Effector memory CD8-positive, alpha-beta T cell (primary cell): Measurements from ENCODE around the gene SLAMF9.

Experiments used
- ATAC-seq: fragments of 150-1000 bp; cut with Tn5 transposase; replicated peaks from 2 replicates; pipeline ENCODE4 v1.10.0; 2021; ENCODE audit warnings: mild to moderate bottlenecking, moderate library complexity
- DNase-seq, 3 experiments: peaks; one replicate each; pipeline ENCODE4 v3.0.0; 2021
- H3K27ac Mint-ChIP-seq, 2 donors: one replicate each; pipeline ENCODE4 v1.8.0; 2022; ENCODE audit warnings: mild to moderate bottlenecking in 2 of 2, mixed read lengths in 2 of 2, moderate library complexity in 2 of 2
- H3K27me3 Mint-ChIP-seq, 2 donors: one replicate each; pipeline ENCODE4 v1.8.0; 2022; ENCODE audit warnings: mixed read lengths in 2 of 2
- H3K36me3 Mint-ChIP-seq: one replicate; pipeline ENCODE4 v1.8.0; 2022; ENCODE audit warnings: mild to moderate bottlenecking, moderate library complexity, mixed read lengths; ENCODE audit not compliant: insufficient read depth
- H3K4me1 Mint-ChIP-seq, 2 donors: one replicate each; pipeline ENCODE4 v1.8.0; 2022; ENCODE audit warnings: low read depth in 2 of 2, mixed read lengths in 2 of 2
- H3K4me3 Mint-ChIP-seq, 2 donors: one replicate each; pipeline ENCODE4 v1.8.0; 2022; ENCODE audit warnings: mild to moderate bottlenecking in 2 of 2, mixed read lengths in 2 of 2, moderate library complexity in 2 of 2
- H3K9me3 Mint-ChIP-seq, 2 donors: one replicate each; pipeline ENCODE4 v1.8.0; 2022; ENCODE audit warnings: mixed read lengths in 2 of 2

Gene SLAMF9

DNA sequence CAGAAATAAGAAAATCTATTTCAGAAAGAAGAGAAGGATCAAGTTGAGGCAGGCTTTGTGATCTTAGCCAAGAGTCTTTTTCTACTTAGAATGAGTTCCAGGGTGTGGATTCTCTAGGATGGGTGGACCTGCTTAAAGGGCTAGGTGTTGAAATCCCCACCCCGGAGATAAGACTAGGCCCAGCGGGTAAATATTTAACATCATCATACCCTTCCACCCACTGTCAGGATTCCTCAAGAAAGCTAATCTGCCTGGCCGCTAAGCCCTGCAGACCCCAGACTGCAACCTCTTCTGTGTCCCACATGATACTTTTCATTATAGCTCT lies 14.4 kb downstream of the SLAMF9 start:
- H3K36me3 Mint-ChIP-seq = peaks cover 3% of the 10 kb centered on the region

GRCh38 chr1:159938905-159939677 lies 14.9 kb downstream of the SLAMF9 start:
- H3K4me1 Mint-ChIP-seq = peaks cover 0 to 6% of the 10 kb centered on the region in 2 donors
- no peak overlapping the region for H3K4me3 Mint-ChIP-seq
- peaks cover 3% of the 10 kb centered on the region for H3K36me3 Mint-ChIP-seq
- ATAC-seq (no peak), DNase-seq (no peak)
- H3K9me3 Mint-ChIP-seq = no peaks in the 10 kb centered on the region
- no peak overlapping the region for H3K27ac Mint-ChIP-seq
- H3K27me3 Mint-ChIP-seq = peaks cover 14 to 52% of the 10 kb centered on the region in 2 donors

More for the DNA sequence above, 14.4 kb downstream of the SLAMF9 start:
- Mint-ChIP-seq H3K27ac (no peak overlapping the region), H3K4me3 (no peak overlapping the region), H3K4me1 (peaks cover under 1 to 8% of the 10 kb centered on the region in 2 donors), H3K27me3 (peaks cover 19 to 58% of the 10 kb centered on the region in 2 donors), H3K9me3 (no peaks in the 10 kb centered on the region)
- ATAC-seq = no peak
- no peak for DNase-seq

GRCh38 chr1:159938211-159938852 lies 15.7 kb downstream of the SLAMF9 start:
- Mint-ChIP-seq H3K27me3 (peaks cover 7 to 45% of the 10 kb centered on the region in 2 donors), H3K36me3 (peaks cover 3% of the 10 kb centered on the region), H3K4me3 (no peak overlapping the region), H3K27ac (peak overlapping the region in 1 of 2 donors; percentile 13), H3K9me3 (no peaks in the 10 kb centered on the region), H3K4me1 (peaks cover 0 to 6% of the 10 kb centered on the region in 2 donors)
- DNase-seq = no peak
- no peak for ATAC-seq

DNA sequence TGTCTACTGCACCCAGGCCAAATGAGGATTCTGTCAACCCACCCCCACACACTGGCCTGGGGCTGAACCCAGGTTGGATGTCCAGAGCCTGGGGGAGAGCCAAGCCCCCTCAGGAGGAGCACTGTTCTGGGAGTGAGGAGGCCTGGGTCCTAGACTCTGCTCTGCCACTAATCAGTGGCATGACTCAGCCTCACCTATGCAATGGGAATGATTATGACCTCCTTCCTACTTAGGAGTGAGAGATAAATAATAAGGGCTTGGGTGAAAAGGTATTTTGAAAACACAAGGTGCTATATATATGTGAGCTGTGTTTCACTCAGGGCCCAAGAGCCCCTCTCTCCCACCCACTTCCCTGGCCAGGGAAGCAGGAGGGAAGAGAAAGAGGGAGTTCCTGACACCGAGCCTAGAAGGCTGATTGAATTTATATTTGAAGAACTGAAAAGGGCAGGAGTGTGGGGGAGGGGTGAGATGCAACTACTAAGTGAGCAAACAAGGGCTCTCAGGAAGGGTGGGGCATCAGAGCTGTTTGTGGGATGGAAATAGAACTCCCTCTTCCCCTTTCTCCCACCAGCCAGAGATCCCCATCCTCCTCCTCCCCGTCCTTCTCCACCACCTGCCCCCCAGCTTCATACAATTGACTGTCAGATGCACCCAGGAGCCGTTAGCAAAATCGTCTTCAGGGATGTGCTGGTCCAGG lies 16.8 kb downstream of the SLAMF9 start:
- H3K27ac Mint-ChIP-seq = no peak overlapping the region
- H3K9me3 Mint-ChIP-seq = no peaks in the 10 kb centered on the region
- H3K27me3 Mint-ChIP-seq = peaks cover 5 to 33% of the 10 kb centered on the region in 2 donors
- ATAC-seq (no peak), DNase-seq (no peak)
- peaks cover 3% of the 10 kb centered on the region for H3K36me3 Mint-ChIP-seq
- no peak overlapping the region for H3K4me3 Mint-ChIP-seq
- peaks cover 0 to 6% of the 10 kb centered on the region in 2 donors for H3K4me1 Mint-ChIP-seq

- DNase-seq = peak; percentile 82 to 88 (median 85)
- H3K27me3 Mint-ChIP-seq = peaks cover 5 to 25% of the 10 kb centered on the region in 2 donors
- H3K36me3 Mint-ChIP-seq = peaks cover 3% of the 10 kb centered on the region
- no peak overlapping the region for H3K27ac Mint-ChIP-seq
- peaks cover 0 to 6% of the 10 kb centered on the region in 2 donors for H3K4me1 Mint-ChIP-seq
- peak; percentile 91 for ATAC-seq
- no peak overlapping the region for H3K4me3 Mint-ChIP-seq
- no peaks in the 10 kb centered on the region for H3K9me3 Mint-ChIP-seq
These were observed 17.6 kb downstream of the SLAMF9 start for GRCh38 chr1:159936273-159936904.

DNA sequence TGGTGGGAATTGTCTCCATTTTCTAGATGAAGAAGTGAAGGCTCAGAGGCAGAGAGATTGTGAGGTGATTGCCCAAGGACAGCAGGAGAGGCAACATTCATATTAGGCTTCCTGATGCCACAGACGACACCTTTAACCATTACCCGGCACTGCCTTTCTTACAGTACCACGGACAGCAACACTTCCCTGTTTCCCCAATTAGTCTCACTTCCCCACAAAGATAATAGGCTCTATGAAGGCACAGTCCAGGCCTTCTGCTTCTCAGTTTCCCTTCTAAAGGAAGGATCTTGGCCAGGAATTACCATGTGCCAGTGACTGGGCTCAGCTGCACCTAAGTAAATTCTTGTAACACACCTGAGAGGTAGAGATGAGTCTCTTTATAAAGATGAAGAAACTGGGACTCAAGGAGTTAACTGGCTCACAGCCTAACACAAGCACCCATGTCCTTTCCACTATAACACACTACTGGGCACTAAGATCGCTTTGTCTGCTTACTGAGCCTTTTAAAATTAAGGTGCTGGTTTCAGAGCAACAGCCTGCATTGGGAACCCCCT lies 18.2 kb downstream of the SLAMF9 start:
- no peak for ATAC-seq
- DNase-seq = no peak

DNA sequence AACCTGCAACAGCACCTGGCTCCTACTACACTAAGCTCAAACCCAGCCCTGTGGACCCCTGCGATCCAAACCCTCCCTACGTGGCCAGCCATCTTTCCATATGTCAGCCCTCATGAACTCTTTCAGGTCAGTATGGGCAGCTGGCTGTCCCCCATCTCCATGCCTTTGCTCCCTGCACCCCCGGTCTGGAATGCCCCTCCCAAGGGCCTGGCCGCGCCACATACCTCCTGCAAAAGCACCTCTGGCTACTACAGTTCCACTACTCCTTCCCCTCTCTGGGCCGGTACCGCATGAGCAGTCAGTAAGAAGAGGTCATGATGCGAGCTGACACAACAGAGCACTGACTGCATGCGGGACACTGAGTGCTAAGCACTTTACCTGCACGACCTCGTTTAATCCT lies 18.7 kb downstream of the SLAMF9 start:
- ATAC-seq = no peak
- H3K9me3 Mint-ChIP-seq = no peaks in the 10 kb centered on the region
- no peak overlapping the region for H3K27ac Mint-ChIP-seq
- no peak overlapping the region for H3K4me3 Mint-ChIP-seq
- peaks cover 0 to 8% of the 10 kb centered on the region in 2 donors for H3K4me1 Mint-ChIP-seq
- DNase-seq = no peak
- peaks cover 5 to 23% of the 10 kb centered on the region in 2 donors for H3K27me3 Mint-ChIP-seq
- H3K36me3 Mint-ChIP-seq = peaks cover 6% of the 10 kb centered on the region

More for the DNA sequence above, 18.2 kb downstream of the SLAMF9 start:
- H3K4me1 Mint-ChIP-seq = peaks cover 0 to 6% of the 10 kb centered on the region in 2 donors
- peaks cover 6% of the 10 kb centered on the region for H3K36me3 Mint-ChIP-seq
- H3K27me3 Mint-ChIP-seq = peaks cover 5 to 23% of the 10 kb centered on the region in 2 donors
- H3K27ac Mint-ChIP-seq = no peak overlapping the region
- no peaks in the 10 kb centered on the region for H3K9me3 Mint-ChIP-seq
- no peak overlapping the region for H3K4me3 Mint-ChIP-seq

DNA sequence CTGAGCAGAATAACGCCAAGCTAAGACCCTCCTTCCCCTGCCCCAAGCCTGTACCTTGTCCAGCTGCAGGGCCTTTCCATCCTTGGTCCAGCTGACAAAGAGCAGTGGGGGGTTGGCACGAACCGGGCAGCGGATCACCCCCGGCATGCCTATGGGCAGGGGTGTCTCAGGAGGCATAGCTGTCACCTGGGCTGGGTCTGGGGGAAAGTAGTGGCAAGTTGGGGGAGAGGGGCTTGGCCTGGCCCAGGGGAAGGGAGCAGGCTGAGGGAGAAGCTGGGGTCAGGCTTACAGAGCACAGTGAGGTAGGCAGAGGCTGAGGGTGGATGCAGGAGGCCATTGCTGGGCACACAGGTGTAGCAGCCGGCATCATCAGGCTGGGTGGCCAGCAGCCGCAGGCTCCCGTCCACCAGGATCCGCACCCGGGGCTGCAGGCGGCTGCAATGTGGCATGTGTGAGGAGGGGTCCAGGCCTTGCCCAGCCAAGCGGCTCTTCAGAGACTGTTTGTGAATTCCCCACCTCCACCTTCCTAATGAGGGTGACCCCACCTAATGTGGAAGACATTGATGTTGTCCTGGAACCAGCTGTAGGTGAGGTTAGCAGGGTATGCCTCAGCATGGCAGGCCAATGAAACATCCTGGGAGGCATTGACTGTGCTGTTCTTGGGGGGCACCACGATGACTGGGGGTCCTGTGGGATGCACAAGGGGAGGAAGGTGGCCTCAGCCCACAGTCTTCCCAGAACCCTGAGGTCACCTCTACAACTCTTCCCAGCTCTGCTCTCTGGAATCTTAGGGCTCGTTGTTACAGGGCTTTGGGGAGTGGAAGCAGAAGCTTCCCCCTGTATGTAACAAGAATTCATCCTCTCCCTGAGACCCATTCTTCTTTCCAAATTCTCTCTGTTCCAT lies 19.6 kb downstream of the SLAMF9 start:
- Mint-ChIP-seq H3K36me3 (peaks cover 6% of the 10 kb centered on the region), H3K27me3 (peaks cover 5 to 21% of the 10 kb centered on the region in 2 donors), H3K4me3 (no peak overlapping the region), H3K27ac (peak overlapping the region in 1 of 2 donors; percentile 30), H3K4me1 (peaks cover 0 to 8% of the 10 kb centered on the region in 2 donors), H3K9me3 (no peaks in the 10 kb centered on the region)
- ATAC-seq (no peak), DNase-seq (no peak)

DNA sequence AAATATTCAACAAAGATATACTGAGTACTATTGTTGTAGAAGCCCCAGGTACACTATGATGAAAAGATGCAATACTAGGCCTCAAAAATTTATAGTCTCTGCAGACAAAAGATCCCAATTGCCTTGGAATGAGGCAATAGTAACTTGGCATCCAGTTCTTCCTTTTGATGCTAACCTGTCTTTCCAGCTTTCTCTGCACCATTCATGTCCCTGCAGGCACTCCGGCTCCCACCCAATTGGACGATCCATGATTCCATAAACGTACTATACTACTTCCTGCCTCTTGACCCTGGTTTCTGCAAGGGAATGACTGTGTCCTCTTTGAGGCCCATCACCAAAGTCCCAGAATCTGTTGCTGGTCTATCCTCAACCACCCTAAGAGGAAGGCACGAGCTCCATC lies 20.7 kb downstream of the SLAMF9 start:
- Mint-ChIP-seq H3K9me3 (no peaks in the 10 kb centered on the region), H3K4me1 (peaks cover 0 to 8% of the 10 kb centered on the region in 2 donors), H3K27me3 (peaks cover 0 to 28% of the 10 kb centered on the region in 2 donors), H3K4me3 (no peak overlapping the region), H3K27ac (no peak overlapping the region), H3K36me3 (peaks cover 10% of the 10 kb centered on the region)
- no peak for ATAC-seq
- no peak for DNase-seq

GRCh38 chr1:159932296-159933285 lies 21.4 kb downstream of the SLAMF9 start:
- H3K4me1 Mint-ChIP-seq = peaks cover 0 to 8% of the 10 kb centered on the region in 2 donors
- no peak for ATAC-seq

DNA sequence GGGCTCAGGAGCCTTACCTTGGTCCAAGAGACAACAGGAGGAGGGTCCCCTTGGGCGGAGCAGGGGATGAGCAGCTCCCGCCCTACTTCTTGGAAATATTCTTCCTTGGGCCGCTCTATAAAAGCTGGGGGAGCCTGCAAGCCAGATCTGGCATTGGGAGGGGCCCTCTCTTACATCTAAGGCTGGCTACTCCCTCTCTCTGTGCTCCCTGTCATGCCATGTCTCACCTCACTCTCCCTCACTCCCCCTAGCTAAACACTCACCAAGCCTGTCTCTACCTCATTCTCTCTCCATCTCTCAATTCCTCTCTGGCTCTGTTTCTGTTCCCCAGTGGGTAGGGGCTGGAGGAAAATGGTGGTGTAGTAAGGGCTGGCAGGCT lies 22.3 kb downstream of the SLAMF9 start:
- Mint-ChIP-seq H3K9me3 (no peaks in the 10 kb centered on the region), H3K27ac (no peak overlapping the region), H3K27me3 (peaks cover 0 to 28% of the 10 kb centered on the region in 2 donors), H3K4me1 (peaks cover 3 to 8% of the 10 kb centered on the region in 2 donors), H3K4me3 (no peak overlapping the region), H3K36me3 (peaks cover 11% of the 10 kb centered on the region)
- DNase-seq (no peak), ATAC-seq (no peak)

More at GRCh38 chr1:159932296-159933285, 21.4 kb downstream of the SLAMF9 start:
- no peak overlapping the region for H3K4me3 Mint-ChIP-seq
- no peak overlapping the region for H3K27ac Mint-ChIP-seq
- H3K9me3 Mint-ChIP-seq = no peaks in the 10 kb centered on the region
- H3K27me3 Mint-ChIP-seq = peaks cover 0 to 28% of the 10 kb centered on the region in 2 donors
- peaks cover 10% of the 10 kb centered on the region for H3K36me3 Mint-ChIP-seq
- no peak for DNase-seq
